Measurements from ENCODE around the gene GLT6D1. TPM values are rescaled to one million over a fixed set of nuclear protein-coding genes. Genes with fewer than 3 reads are reported as not detected.

GLT6D1 gene
- total RNA-seq, 2 experiments from 2014 or later = not detected

DNA sequence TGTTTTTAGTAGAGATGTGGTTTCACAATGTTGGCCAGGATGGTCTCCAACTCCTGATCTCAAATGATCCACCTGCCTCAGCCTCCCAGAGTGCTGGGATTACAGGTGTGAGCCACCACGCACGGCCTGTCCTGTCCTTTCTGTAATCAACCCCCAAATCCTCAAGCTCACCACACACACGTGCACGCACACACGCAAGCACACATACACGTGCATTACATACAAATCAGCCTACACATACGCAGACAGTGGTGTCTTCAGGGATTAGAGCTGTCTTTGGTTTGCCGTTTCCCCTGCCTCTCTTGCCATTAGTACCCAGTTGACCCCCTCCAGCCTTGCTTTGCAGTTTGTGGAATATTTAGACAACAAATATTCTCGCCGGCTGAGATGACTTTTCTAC, 6.5 kb downstream of the GLT6D1 start:
- Histone ChIP-seq H3K4me3 (ENCODE audit: low read depth, low read length, poor library complexity, severe bottlenecking) (no peak overlapping the region), H3K9me3 (ENCODE audit: low read length) (peaks cover 12% of the 10 kb centered on the region; the same call in 1 of the 2 replicates), H4K20me1 (ENCODE audit: insufficient read depth, low read length) (no peaks in the 10 kb centered on the region), H3K4me2 (ENCODE audit: low read length) (no peak overlapping the region), H2AFZ (ENCODE audit: low read length) (no peak overlapping the region), H3K27ac (ENCODE audit: low read depth, low read length, poor library complexity, severe bottlenecking) (no peak overlapping the region), H3K9me2 (ENCODE audit: insufficient read depth, low read length) (no peaks in the 10 kb centered on the region), H3K4me1 (ENCODE audit: insufficient read depth, low read length, poor library complexity, severe bottlenecking) (no peaks in the 10 kb centered on the region), H3K36me3 (ENCODE audit: insufficient read depth, low read length) (no peaks in the 10 kb centered on the region), H3K79me2 (ENCODE audit: insufficient read depth, low read depth, low read length) (no peaks in the 10 kb centered on the region)
- intact Hi-C loops (cut with micrococcal nuclease; ENCODE audit: unreplicated experiment) = no loop called here
- ChIA-PET CTCF (ENCODE audit: unreplicated experiment) (no interaction called here), POLR2A (no interaction called here)
- TF ChIP-seq EZH2phosphoT487 (IDR thresholded peaks at IDR 0.05; ENCODE audit: borderline replicate concordance, low read depth, low read length) = no peak
- TF ChIP-seq, protein P1, sequence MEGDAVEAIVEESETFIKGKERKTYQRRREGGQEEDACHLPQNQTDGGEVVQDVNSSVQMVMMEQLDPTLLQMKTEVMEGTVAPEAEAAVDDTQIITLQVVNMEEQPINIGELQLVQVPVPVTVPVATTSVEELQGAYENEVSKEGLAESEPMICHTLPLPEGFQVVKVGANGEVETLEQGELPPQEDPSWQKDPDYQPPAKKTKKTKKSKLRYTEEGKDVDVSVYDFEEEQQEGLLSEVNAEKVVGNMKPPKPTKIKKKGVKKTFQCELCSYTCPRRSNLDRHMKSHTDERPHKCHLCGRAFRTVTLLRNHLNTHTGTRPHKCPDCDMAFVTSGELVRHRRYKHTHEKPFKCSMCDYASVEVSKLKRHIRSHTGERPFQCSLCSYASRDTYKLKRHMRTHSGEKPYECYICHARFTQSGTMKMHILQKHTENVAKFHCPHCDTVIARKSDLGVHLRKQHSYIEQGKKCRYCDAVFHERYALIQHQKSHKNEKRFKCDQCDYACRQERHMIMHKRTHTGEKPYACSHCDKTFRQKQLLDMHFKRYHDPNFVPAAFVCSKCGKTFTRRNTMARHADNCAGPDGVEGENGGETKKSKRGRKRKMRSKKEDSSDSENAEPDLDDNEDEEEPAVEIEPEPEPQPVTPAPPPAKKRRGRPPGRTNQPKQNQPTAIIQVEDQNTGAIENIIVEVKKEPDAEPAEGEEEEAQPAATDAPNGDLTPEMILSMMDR (conservative IDR thresholded peaks at IDR 0.05; ENCODE audit: low read length) = no peak
- no peak for DNase-seq (ENCODE audit: low spot score)
- BruUV-seq (replicated peaks) = no TSS peak

DNA sequence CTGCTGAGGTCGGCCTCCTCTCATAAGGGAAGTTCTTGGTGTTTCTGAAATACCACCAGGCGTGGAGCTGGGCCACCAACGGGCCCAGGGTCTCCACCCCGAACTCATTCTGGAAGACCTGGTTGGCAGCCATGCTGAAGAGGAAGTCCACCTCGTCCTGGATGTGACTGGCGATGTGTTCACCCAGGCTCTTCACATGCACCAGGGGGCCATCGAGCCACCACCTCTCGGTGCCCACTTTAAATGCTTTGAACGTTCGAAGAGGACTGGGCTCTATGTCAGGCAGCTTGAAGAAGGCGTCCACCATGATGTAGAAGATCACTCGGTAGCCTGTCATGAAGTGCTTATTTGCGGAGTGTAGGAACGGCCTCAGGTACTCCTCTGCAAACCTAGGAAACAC, 15.1 kb downstream of the GLT6D1 start:
- no peak overlapping the region for H2AFZ ChIP-seq (ENCODE audit: low read length)
- BruUV-seq (replicated peaks) = no TSS peak

GRCh38 chr9:135622415-135623020, 16.8 kb downstream of the GLT6D1 start:
- no peaks in the 10 kb centered on the region for H3K36me3 ChIP-seq (ENCODE audit: insufficient read depth, low read length)
- peaks cover under 1% of the 10 kb centered on the region; the same call in 1 of the 2 replicates for H3K9me3 ChIP-seq (ENCODE audit: low read length)
- no peaks in the 10 kb centered on the region for H3K4me1 ChIP-seq (ENCODE audit: insufficient read depth, low read length, poor library complexity, severe bottlenecking)
- intact Hi-C loops (cut with micrococcal nuclease; ENCODE audit: unreplicated experiment) = no loop called here
- POLR2A ChIA-PET = no interaction called here
- no peaks in the 10 kb centered on the region for H4K20me1 ChIP-seq (ENCODE audit: insufficient read depth, low read length)
- H3K4me2 ChIP-seq (ENCODE audit: low read length) = no peak overlapping the region
- no peak overlapping the region for H3K4me3 ChIP-seq (ENCODE audit: low read depth, low read length, poor library complexity, severe bottlenecking)
- H3K27ac ChIP-seq (ENCODE audit: low read depth, low read length, poor library complexity, severe bottlenecking) = no peak overlapping the region
- TF ChIP-seq EZH2phosphoT487 (IDR thresholded peaks at IDR 0.05; ENCODE audit: borderline replicate concordance, low read depth, low read length) = no peak
- TF ChIP-seq, protein P1 (conservative IDR thresholded peaks at IDR 0.05; ENCODE audit: low read length) = no peak
- no peaks in the 10 kb centered on the region for H3K79me2 ChIP-seq (ENCODE audit: insufficient read depth, low read depth, low read length)
- CTCF ChIA-PET (ENCODE audit: unreplicated experiment) = no interaction called here
- no peak for DNase-seq (ENCODE audit: low spot score)
- no peaks in the 10 kb centered on the region for H3K9me2 ChIP-seq (ENCODE audit: insufficient read depth, low read length)
- no peak overlapping the region for H2AFZ ChIP-seq (ENCODE audit: low read length)
- BruUV-seq (replicated peaks) = no TSS peak

More for the DNA sequence above, 15.1 kb downstream of the GLT6D1 start:
- Histone ChIP-seq H4K20me1 (ENCODE audit: insufficient read depth, low read length) (no peaks in the 10 kb centered on the region), H3K4me2 (ENCODE audit: low read length) (no peak overlapping the region), H3K4me3 (ENCODE audit: low read depth, low read length, poor library complexity, severe bottlenecking) (no peak overlapping the region), H3K79me2 (ENCODE audit: insufficient read depth, low read depth, low read length) (no peaks in the 10 kb centered on the region), H3K27ac (ENCODE audit: low read depth, low read length, poor library complexity, severe bottlenecking) (no peak overlapping the region), H3K36me3 (ENCODE audit: insufficient read depth, low read length) (no peaks in the 10 kb centered on the region), H3K9me3 (ENCODE audit: low read length) (peaks cover 10% of the 10 kb centered on the region; the same call in 1 of the 2 replicates), H3K4me1 (ENCODE audit: insufficient read depth, low read length, poor library complexity, severe bottlenecking) (no peaks in the 10 kb centered on the region), H3K9me2 (ENCODE audit: insufficient read depth, low read length) (no peaks in the 10 kb centered on the region)
- TF ChIP-seq EZH2phosphoT487 (IDR thresholded peaks at IDR 0.05; ENCODE audit: borderline replicate concordance, low read depth, low read length) = no peak
- TF ChIP-seq, protein P1 (conservative IDR thresholded peaks at IDR 0.05; ENCODE audit: low read length) = no peak
- CTCF ChIA-PET (ENCODE audit: unreplicated experiment) = no interaction called here
- no peak for DNase-seq (ENCODE audit: low spot score)
- POLR2A ChIA-PET = interaction anchor here (0.7 kb wide), 2 partner anchors 669 to 1928 kb away, joined by 3 to 6 read pairs; partner anchors contain the start of gene MRPL41
- intact Hi-C loops (cut with micrococcal nuclease; ENCODE audit: unreplicated experiment) = no loop called here

Measured in OCI-LY7 (cell line).